ENCODE data around the gene AGPAT2. TPM values are rescaled to one million over a fixed set of nuclear protein-coding genes. Genes with fewer than 3 reads are reported as not detected.

AGPAT2 gene
- total and polyA plus RNA-seq, 2 of the 4 experiments (the other 2 are of a cell fraction), result 16.1 to 39.5 TPM

DNA sequence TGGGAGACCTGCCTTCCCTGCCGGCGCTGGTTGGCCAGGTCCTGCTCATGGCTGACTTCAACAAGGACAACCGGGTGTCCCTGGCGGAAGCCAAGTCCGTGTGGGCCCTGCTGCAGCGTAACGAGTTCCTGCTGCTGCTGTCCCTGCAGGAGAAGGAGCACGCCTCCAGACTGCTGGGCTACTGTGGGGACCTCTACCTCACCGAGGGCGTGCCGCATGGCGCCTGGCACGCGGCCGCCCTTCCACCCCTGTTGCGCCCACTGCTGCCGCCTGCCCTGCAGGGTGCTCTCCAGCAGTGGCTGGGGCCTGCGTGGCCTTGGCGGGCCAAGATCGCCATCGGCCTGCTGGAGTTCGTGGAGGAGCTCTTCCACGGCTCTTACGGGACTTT is 35.7 kb upstream of the AGPAT2 start:
- peaks cover 11 to 51% of the 10 kb centered on the region in 2 experiments for H3K79me1 ChIP-seq (ENCODE audit: low read depth in 1 of 2, low read length in 2 of 2)
- no peak overlapping the region for H2AK5ac ChIP-seq (ENCODE audit: low read depth, low read length)
- H3K56ac ChIP-seq (ENCODE audit: extremely low read depth, insufficient read depth, low read length), result no peak overlapping the region
- no peak overlapping the region for H4K5ac ChIP-seq (ENCODE audit: low read depth, low read length)
- H3K4ac ChIP-seq (ENCODE audit: low read depth, low read length), result no peak overlapping the region
- no peak overlapping the region for H3K14ac ChIP-seq (replicated peaks; ENCODE audit: low read depth, low read length)
- in situ Hi-C loops (cut with MboI; ENCODE audit: low sequenced_read_pairs), result no loop called here
- no peak for TF ChIP-seq RAD21 (IDR thresholded peaks at IDR 0.05; ENCODE audit: low read length)
- TF ChIP-seq MXI1 (IDR thresholded peaks at IDR 0.05; ENCODE audit: borderline replicate concordance, low read depth, low read length), result no peak
- TF ChIP-seq RFX5 (IDR thresholded peaks at IDR 0.05; ENCODE audit: low read depth, low read length), result no peak
- TF ChIP-seq, protein P1, sequence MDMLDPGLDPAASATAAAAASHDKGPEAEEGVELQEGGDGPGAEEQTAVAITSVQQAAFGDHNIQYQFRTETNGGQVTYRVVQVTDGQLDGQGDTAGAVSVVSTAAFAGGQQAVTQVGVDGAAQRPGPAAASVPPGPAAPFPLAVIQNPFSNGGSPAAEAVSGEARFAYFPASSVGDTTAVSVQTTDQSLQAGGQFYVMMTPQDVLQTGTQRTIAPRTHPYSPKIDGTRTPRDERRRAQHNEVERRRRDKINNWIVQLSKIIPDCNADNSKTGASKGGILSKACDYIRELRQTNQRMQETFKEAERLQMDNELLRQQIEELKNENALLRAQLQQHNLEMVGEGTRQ (IDR thresholded peaks at IDR 0.05; ENCODE audit: low read depth, low read length), result no peak
- no peak for TF ChIP-seq RCOR1 (IDR thresholded peaks at IDR 0.05; ENCODE audit: insufficient replicate concordance, low read length)
- TF ChIP-seq BHLHE40 (IDR thresholded peaks at IDR 0.05; ENCODE audit: low read depth, low read length), result no peak
- no peak for TF ChIP-seq MAZ (IDR thresholded peaks at IDR 0.05; ENCODE audit: borderline replicate concordance, low read depth, low read length)
- TF ChIP-seq MAFK (IDR thresholded peaks at IDR 0.05; ENCODE audit: low read depth, low read length), result no peak
- TF ChIP-seq SMC3 (IDR thresholded peaks at IDR 0.05; ENCODE audit: low read depth, low read length), result no peak
- TF ChIP-seq, protein P2, sequence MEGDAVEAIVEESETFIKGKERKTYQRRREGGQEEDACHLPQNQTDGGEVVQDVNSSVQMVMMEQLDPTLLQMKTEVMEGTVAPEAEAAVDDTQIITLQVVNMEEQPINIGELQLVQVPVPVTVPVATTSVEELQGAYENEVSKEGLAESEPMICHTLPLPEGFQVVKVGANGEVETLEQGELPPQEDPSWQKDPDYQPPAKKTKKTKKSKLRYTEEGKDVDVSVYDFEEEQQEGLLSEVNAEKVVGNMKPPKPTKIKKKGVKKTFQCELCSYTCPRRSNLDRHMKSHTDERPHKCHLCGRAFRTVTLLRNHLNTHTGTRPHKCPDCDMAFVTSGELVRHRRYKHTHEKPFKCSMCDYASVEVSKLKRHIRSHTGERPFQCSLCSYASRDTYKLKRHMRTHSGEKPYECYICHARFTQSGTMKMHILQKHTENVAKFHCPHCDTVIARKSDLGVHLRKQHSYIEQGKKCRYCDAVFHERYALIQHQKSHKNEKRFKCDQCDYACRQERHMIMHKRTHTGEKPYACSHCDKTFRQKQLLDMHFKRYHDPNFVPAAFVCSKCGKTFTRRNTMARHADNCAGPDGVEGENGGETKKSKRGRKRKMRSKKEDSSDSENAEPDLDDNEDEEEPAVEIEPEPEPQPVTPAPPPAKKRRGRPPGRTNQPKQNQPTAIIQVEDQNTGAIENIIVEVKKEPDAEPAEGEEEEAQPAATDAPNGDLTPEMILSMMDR (conservative IDR thresholded peaks at IDR 0.05; ENCODE audit: low read depth, low read length), result no peak
- no peak for TF ChIP-seq POLR2A (IDR thresholded peaks at IDR 0.05; ENCODE audit: low read depth, low read length)
- no peak for TF ChIP-seq NFE2L2 (IDR thresholded peaks at IDR 0.05; ENCODE audit: low read depth, low read length)
- TF ChIP-seq CHD1 (IDR thresholded peaks at IDR 0.05; ENCODE audit: low read depth, low read length), result no peak
- no peak for TF ChIP-seq FOS (IDR thresholded peaks at IDR 0.05; ENCODE audit: low read depth, low read length)
- H2BK20ac ChIP-seq (ENCODE audit: low read depth, low read length), result no peak overlapping the region
- peaks cover 51% of the 10 kb centered on the region for H3K36me3 ChIP-seq (ENCODE audit: control insufficient read depth, insufficient read depth, low read length)
- no peak for DNase-seq
- dilution Hi-C loops (cut with HindIII; ENCODE audit: low sequenced_read_pairs, unreplicated experiment), result no loop called here
- no peak for ATAC-seq (ENCODE audit: low read depth)
- H2BK15ac ChIP-seq (ENCODE audit: low read depth, low read length), result no peak overlapping the region
- CTCF ChIA-PET, result no interaction called here
- H3K4me3 ChIP-seq (ENCODE audit: insufficient read depth, low read depth, low read length), result no peak overlapping the region
- 89% methylated on average over 18 of the region's 24 CpGs; no CpG with 5 or more reads in 1 of the 2 experiments for WGBS, 2 experiments (ENCODE audit: extremely low coverage in 2 of 2, insufficient read length in 1 of 2)
- H3K27ac ChIP-seq (ENCODE audit: insufficient read depth, low read length), result no peak overlapping the region
- H4K8ac ChIP-seq (ENCODE audit: low read depth in 2 of 2, low read length in 2 of 2), result no peak overlapping the region
- H4K91ac ChIP-seq (ENCODE audit: insufficient read depth, low read depth, low read length), result no peak overlapping the region
- H2AK9ac ChIP-seq (replicated peaks; ENCODE audit: low read depth, low read length, poor library complexity), result no peak overlapping the region
- H3K18ac ChIP-seq (ENCODE audit: low read depth, low read length), result no peak overlapping the region
- H3K27me3 ChIP-seq (ENCODE audit: control insufficient read depth, insufficient read depth, low read length), result no peaks in the 10 kb centered on the region
- no peak overlapping the region for H2BK120ac ChIP-seq (ENCODE audit: low read depth, low read length)
- H3K9me1 ChIP-seq (ENCODE audit: insufficient read depth, low read length), result peaks cover 19% of the 10 kb centered on the region
- no peaks in the 10 kb centered on the region for H3K9me3 ChIP-seq (ENCODE audit: control insufficient read depth, insufficient read depth, low read length)
- no peak overlapping the region for H2BK5ac ChIP-seq (ENCODE audit: low read depth, low read length, poor library complexity, severe bottlenecking)
- H3K9ac ChIP-seq (ENCODE audit: low read depth, low read length), result no peak overlapping the region
- no peak overlapping the region for H3K23ac ChIP-seq (ENCODE audit: low read depth, low read length)
- peaks cover 21% of the 10 kb centered on the region for H3K4me1 ChIP-seq (ENCODE audit: control insufficient read depth, insufficient read depth, low read length)
- H4K20me1 ChIP-seq (ENCODE audit: insufficient read depth, low read length), result peaks cover 81% of the 10 kb centered on the region
- BruUV-seq (replicated peaks), result no TSS peak
- POLR2A ChIA-PET (ENCODE audit: unreplicated experiment), result no interaction called here
- intact Hi-C loops (cut with micrococcal nuclease), result no loop called here
- no peak overlapping the region for H3K4me2 ChIP-seq (ENCODE audit: low read depth, low read length)
- H2AFZ ChIP-seq (replicated peaks; ENCODE audit: low read length, poor library complexity), result no peak overlapping the region

Measured in IMR-90 (cell line).